HepG2 (cell line): ENCODE data around the gene ZNF281. TPM values are rescaled to one million over a fixed set of nuclear protein-coding genes. Genes with fewer than 3 reads are reported as not detected.
A peak's percentile ranks its signal among the peaks of the same experiment; 100 is the strongest.

ENCODE experiments used
- ATF1 ChIP-seq: IDR thresholded peaks from 2 replicates; pipeline ENCODE4 v1.6.1; 2016; ENCODE audit warnings: mild to moderate bottlenecking, control low read depth
- GATA4 ChIP-seq: sonication (generic); IDR thresholded peaks from 2 replicates; pipeline ENCODE4 v1.6.1; 2016; ENCODE audit warnings: antibody characterized with exemption, low read depth, borderline replicate concordance
- GTF3A ChIP-seq: sonication (generic); formaldehyde crosslinking; conservative IDR thresholded peaks from 2 replicates; pipeline ENCODE4 v1.4.0; 2020; ENCODE audit warnings: mild to moderate bottlenecking, missing genetic modification reagents
- HDAC1 ChIP-seq: sonication (generic); formaldehyde crosslinking; IDR thresholded peaks from 2 replicates; pipeline ENCODE4 v1.5.1; 2020; ENCODE audit warnings: mild to moderate bottlenecking, missing genetic modification reagents
- HNF4A ChIP-seq: sonication (generic); formaldehyde crosslinking; IDR thresholded peaks from 2 replicates; pipeline ENCODE4 v1.4.0; 2020; ENCODE audit warnings: missing genetic modification reagents
- ISL2 ChIP-seq: sonication (generic); formaldehyde crosslinking; IDR thresholded peaks from 2 replicates; pipeline ENCODE4 v1.5.0; 2020; ENCODE audit warnings: missing genetic modification reagents
- SKI ChIP-seq: fragments of 450-650 bp; IDR thresholded peaks from one replicate; pipeline ENCODE4 v1.6.1; 2018; ENCODE audit warnings: mild to moderate bottlenecking; ENCODE audit not compliant: partially characterized antibody
- STAT6 ChIP-seq: sonication (generic); formaldehyde crosslinking; IDR thresholded peaks from 2 replicates; pipeline ENCODE4 v1.4.0; 2020; ENCODE audit warnings: missing genetic modification reagents, mild to moderate bottlenecking, borderline replicate concordance
- TCF7 ChIP-seq: sonication (generic); IDR thresholded peaks from 2 replicates; pipeline ENCODE4 v1.6.1; 2016; ENCODE audit warnings: antibody characterized with exemption, low read depth
- TGIF2 ChIP-seq: IDR thresholded peaks from 2 replicates; pipeline ENCODE4 v1.6.1; 2016; ENCODE audit warnings: control low read depth, missing compliant biosample characterization
- ZFY ChIP-seq: sonication (generic); formaldehyde crosslinking; IDR thresholded peaks from 2 replicates; pipeline ENCODE4 v1.4.0; 2020; ENCODE audit warnings: missing genetic modification reagents
- ZNF142 ChIP-seq: sonication (generic); formaldehyde crosslinking; IDR thresholded peaks from 2 replicates; pipeline ENCODE4 v1.4.0; 2020; ENCODE audit warnings: missing genetic modification reagents
- ZNF3 ChIP-seq: IDR thresholded peaks from 2 replicates; pipeline ENCODE4 v1.7.0; 2017; ENCODE audit warnings: inconsistent platforms
- ZNF572 ChIP-seq: sonication (generic); formaldehyde crosslinking; IDR thresholded peaks from 2 replicates; pipeline ENCODE4 v1.5.1; 2020; ENCODE audit warnings: mild to moderate bottlenecking, missing genetic modification reagents
- ZNF580 ChIP-seq: IDR thresholded peaks from 2 replicates; pipeline ENCODE4 v1.6.1; 2016; ENCODE audit warnings: low read depth, borderline replicate concordance
- ZNF841 ChIP-seq: sonication (generic); formaldehyde crosslinking; IDR thresholded peaks from 2 replicates; pipeline ENCODE4 v1.8.1; 2023; ENCODE audit warnings: missing genetic modification reagents, borderline replicate concordance
- polyA plus RNA-seq, 8 experiments: library from polyadenylated mRNA; depleted of rRNA in 3 of 8; stranded (reverse) in 7 of 8; unstranded in 1 of 8; fragments of >200 nt; fragmentation: Illumina TruSeq in 4 of 8; extraction: Trizol in 4 of 8; gene quantifications; 2 replicates each; pipeline versions ENCODE4 v1.2.1 to v1.2.3, GENCODE V29; 2011 to 2016; ENCODE audit warnings: low read depth in 4 of 8, missing spikeins in 1 of 8, mixed read lengths in 1 of 8; ENCODE audit not compliant: insufficient read depth in 1 of 8
- total RNA-seq, 5 experiments: library from RNA; depleted of rRNA; stranded (reverse); fragments of >200 nt; fragmentation: Illumina TruSeq; extraction: Trizol; gene quantifications; 2 replicates each; pipeline ENCODE4 v1.2.3, GENCODE V29; 2016; ENCODE audit warnings: low read depth in 1 of 5
- TF ChIP-seq, protein P1 (sequence below): sonication (generic); formaldehyde crosslinking; IDR thresholded peaks from 2 replicates; pipeline ENCODE4 v1.4.0; 2020; ENCODE audit warnings: mild to moderate bottlenecking, missing genetic modification reagents
- TF ChIP-seq, protein P2 (sequence below): sonication (generic); formaldehyde crosslinking; IDR thresholded peaks from 2 replicates; pipeline ENCODE4 v1.5.0; 2020; ENCODE audit warnings: missing genetic modification reagents

Gene ZNF281
- total and polyA plus RNA-seq, 2 of the 13 experiments (the other 11 are each of a cell fraction or from before 2014, with no cell fraction given), result 7.7 to 20.6 TPM

- TF ChIP-seq ZNF142 (CRISPR knock-in tag) (no peak), HNF4A (peak; percentile 80), ZNF580 (CRISPR knock-in tag) (no peak; the same call in 1 of the 2 replicates), ZFY (CRISPR knock-in tag) (no peak), TGIF2 (CRISPR knock-in tag) (peak; percentile 75; the same call in 1 of the 2 replicates), ZNF572 (CRISPR knock-in tag) (no peak), ZNF3 (CRISPR knock-in tag) (peak; percentile 83), ISL2 (peak; percentile 99), ATF1 (CRISPR knock-in tag) (peak; percentile 55), ZNF841 (no peak), TCF7 (peak; percentile 91), GATA4 (peak; percentile 93), HDAC1 (CRISPR knock-in tag) (peak; percentile 87), SKI (peak; percentile 77), GTF3A (no peak), STAT6 (CRISPR knock-in tag) (0 out of 2 replicates have a peak, but pooled peaks have one; percentile 54)
- TF ChIP-seq, protein P1, sequence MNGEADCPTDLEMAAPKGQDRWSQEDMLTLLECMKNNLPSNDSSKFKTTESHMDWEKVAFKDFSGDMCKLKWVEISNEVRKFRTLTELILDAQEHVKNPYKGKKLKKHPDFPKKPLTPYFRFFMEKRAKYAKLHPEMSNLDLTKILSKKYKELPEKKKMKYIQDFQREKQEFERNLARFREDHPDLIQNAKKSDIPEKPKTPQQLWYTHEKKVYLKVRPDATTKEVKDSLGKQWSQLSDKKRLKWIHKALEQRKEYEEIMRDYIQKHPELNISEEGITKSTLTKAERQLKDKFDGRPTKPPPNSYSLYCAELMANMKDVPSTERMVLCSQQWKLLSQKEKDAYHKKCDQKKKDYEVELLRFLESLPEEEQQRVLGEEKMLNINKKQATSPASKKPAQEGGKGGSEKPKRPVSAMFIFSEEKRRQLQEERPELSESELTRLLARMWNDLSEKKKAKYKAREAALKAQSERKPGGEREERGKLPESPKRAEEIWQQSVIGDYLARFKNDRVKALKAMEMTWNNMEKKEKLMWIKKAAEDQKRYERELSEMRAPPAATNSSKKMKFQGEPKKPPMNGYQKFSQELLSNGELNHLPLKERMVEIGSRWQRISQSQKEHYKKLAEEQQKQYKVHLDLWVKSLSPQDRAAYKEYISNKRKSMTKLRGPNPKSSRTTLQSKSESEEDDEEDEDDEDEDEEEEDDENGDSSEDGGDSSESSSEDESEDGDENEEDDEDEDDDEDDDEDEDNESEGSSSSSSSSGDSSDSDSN (CRISPR knock-in tag), result no peak
- TF ChIP-seq, protein P2, sequence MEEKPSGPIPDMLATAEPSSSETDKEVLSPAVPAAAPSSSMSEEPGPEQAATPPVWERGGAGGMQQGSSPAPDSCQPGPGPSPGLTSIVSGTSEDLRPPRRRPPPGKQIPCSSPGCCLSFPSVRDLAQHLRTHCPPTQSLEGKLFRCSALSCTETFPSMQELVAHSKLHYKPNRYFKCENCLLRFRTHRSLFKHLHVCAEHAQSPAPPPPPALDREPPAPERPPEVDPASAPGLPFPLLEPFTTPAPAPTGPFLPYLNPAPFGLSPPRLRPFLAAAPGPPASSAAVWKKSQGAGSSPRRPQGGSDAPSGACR, result peak; percentile 38; the same call in 1 of the 2 replicates
These were observed 37.5 kb downstream of the ZNF281 start (continued) for GRCh38 chr1:200372095-200372884.
